ENCODE results near the gene MRS2. TPM values are rescaled to one million over a fixed set of nuclear protein-coding genes. Genes with fewer than 3 reads are reported as not detected.

MRS2 gene
- total RNA-seq, 1 experiment from 2014 or later: 85.8 TPM

DNA sequence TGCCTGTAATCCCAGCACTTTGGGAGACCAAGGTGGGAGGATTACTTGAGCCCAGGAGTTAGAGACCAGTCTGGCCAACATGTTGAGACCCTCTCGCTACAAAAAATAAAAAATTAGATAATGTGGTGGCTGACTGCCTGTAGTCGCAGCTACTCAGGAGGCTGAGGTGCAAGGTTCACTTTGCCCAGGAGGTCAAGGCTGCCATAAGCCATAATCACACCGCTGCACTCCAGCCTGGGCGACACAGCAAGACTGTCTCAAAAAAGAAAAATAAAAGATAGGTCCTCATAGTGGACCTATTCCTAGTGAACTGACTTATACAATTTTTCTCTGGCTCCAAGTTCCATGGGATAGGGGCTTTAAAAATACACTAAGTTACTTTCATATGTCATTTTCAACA is 41.9 kb downstream of the MRS2 start:
- WGBS (ENCODE audit: extremely low coverage, insufficient read length, low lambda C conversion rate): no CpG with 5 or more reads among the region's 4 CpGs
- H3K27me3 ChIP-seq (ENCODE audit: insufficient read depth, low read length): no peaks in the 10 kb centered on the region
- 0 out of 2 replicates have a peak, but pooled peaks cover 7% of the 10 kb centered on the region for H3K4me1 ChIP-seq (ENCODE audit: insufficient read depth, low read length)
- H2BK20ac ChIP-seq (ENCODE audit: low read depth, low read length, poor library complexity, severe bottlenecking): no peak overlapping the region
- H3K23me2 ChIP-seq (ENCODE audit: insufficient read length, low read depth, low read length, poor library complexity, severe bottlenecking): no peaks in the 10 kb centered on the region
- H3K9ac ChIP-seq (ENCODE audit: extremely low read depth, insufficient read length, low read length): no peak overlapping the region
- no peak overlapping the region for H4K5ac ChIP-seq (ENCODE audit: insufficient read length, low read depth, low read length)
- H3K4me3 Mint-ChIP-seq: no peak overlapping the region
- no peak overlapping the region for H3K14ac ChIP-seq (ENCODE audit: insufficient read depth, low read length)
- no peak overlapping the region for H3K4ac ChIP-seq (ENCODE audit: low read depth, low read length)
- no peaks in the 10 kb centered on the region; a peak in 1 of 7 replicates for H3K36me3 Mint-ChIP-seq (ENCODE audit: insufficient read depth in 1 of 3, low read depth in 3 of 3)
- H3T11ph ChIP-seq (ENCODE audit: low read length): no peak overlapping the region
- no peak overlapping the region for H4K91ac ChIP-seq (ENCODE audit: insufficient read length, low read depth, low read length)
- H4K8ac ChIP-seq (replicated peaks; ENCODE audit: insufficient read length, low read depth, low read length): no peak overlapping the region
- H3K23ac ChIP-seq (ENCODE audit: insufficient read length, low read depth, low read length): no peak overlapping the region
- no peak overlapping the region for H2BK120ac ChIP-seq (ENCODE audit: low read depth, low read length, poor library complexity, severe bottlenecking)
- H2AFZ ChIP-seq (ENCODE audit: low read length): no peak overlapping the region
- H3K27me3 Mint-ChIP-seq (ENCODE audit: low read depth): no peaks in the 10 kb centered on the region
- H3K56ac ChIP-seq (ENCODE audit: insufficient read length, low read depth, low read length): no peak overlapping the region
- H2AK5ac ChIP-seq (ENCODE audit: insufficient read length, low read length): no peak overlapping the region
- H2BK15ac ChIP-seq (ENCODE audit: low read depth, low read length): no peak overlapping the region
- no peak overlapping the region for H2BK12ac ChIP-seq (ENCODE audit: insufficient read length, low read depth, low read length)
- no peaks in the 10 kb centered on the region for H4K20me1 ChIP-seq (ENCODE audit: control insufficient read depth, insufficient read depth, insufficient read length)
- H3K4me1 Mint-ChIP-seq: peaks cover 5 to 6% of the 10 kb centered on the region in 2 experiments
- no peak overlapping the region for H2BK5ac ChIP-seq (ENCODE audit: insufficient read length, low read length)
- H3K4me2 ChIP-seq (ENCODE audit: insufficient read depth, insufficient read length, low read length): no peak overlapping the region
- no peak overlapping the region for H3K27ac Mint-ChIP-seq
- TF ChIP-seq, protein P1, sequence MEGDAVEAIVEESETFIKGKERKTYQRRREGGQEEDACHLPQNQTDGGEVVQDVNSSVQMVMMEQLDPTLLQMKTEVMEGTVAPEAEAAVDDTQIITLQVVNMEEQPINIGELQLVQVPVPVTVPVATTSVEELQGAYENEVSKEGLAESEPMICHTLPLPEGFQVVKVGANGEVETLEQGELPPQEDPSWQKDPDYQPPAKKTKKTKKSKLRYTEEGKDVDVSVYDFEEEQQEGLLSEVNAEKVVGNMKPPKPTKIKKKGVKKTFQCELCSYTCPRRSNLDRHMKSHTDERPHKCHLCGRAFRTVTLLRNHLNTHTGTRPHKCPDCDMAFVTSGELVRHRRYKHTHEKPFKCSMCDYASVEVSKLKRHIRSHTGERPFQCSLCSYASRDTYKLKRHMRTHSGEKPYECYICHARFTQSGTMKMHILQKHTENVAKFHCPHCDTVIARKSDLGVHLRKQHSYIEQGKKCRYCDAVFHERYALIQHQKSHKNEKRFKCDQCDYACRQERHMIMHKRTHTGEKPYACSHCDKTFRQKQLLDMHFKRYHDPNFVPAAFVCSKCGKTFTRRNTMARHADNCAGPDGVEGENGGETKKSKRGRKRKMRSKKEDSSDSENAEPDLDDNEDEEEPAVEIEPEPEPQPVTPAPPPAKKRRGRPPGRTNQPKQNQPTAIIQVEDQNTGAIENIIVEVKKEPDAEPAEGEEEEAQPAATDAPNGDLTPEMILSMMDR (conservative IDR thresholded peaks at IDR 0.05): no peak
- no peaks in the 10 kb centered on the region for H3K79me2 ChIP-seq (ENCODE audit: insufficient read depth, low read length)
- DNase-seq: no peak
- H3K79me1 ChIP-seq (ENCODE audit: insufficient read depth, low read depth, low read length, poor library complexity, severe bottlenecking): no peaks in the 10 kb centered on the region
- no peaks in the 10 kb centered on the region for H3K9me3 Mint-ChIP-seq
- no peaks in the 10 kb centered on the region for H3K9me3 ChIP-seq (ENCODE audit: control insufficient read depth, low read depth, low read length)
- no peak overlapping the region for H3K18ac ChIP-seq (ENCODE audit: insufficient read length, low read depth, low read length)
- H3K27ac ChIP-seq (ENCODE audit: insufficient read length, low read depth, low read length): no peak overlapping the region

All from H9 (cell line).